IMR-90 (cell line): ENCODE data around the gene CCDC136.
A peak's percentile ranks its signal among the peaks of the same experiment; 100 is the strongest.

Experiments used
- BHLHE40 ChIP-seq: fragments of 150-350 bp; IDR thresholded peaks from 2 replicates; pipeline ENCODE4 v1.6.1; 2016; ENCODE audit warnings: mild to moderate bottlenecking, low read depth, low read length
- CEBPB ChIP-seq: IDR thresholded peaks from 2 replicates; pipeline ENCODE4 v1.6.1; 2012; ENCODE audit warnings: low read depth, low read length, improper control_type of control experiment
- CHD1 ChIP-seq: IDR thresholded peaks from 2 replicates; pipeline ENCODE4 v1.6.1; 2012; ENCODE audit warnings: low read depth, low read length, improper control_type of control experiment
- FOS ChIP-seq: fragments of 150-350 bp; IDR thresholded peaks from 2 replicates; pipeline ENCODE4 v1.6.1; 2016; ENCODE audit warnings: low read depth, low read length
- MAFK ChIP-seq: IDR thresholded peaks from 2 replicates; pipeline ENCODE4 v1.6.1; 2012; ENCODE audit warnings: low read depth, low read length, improper control_type of control experiment
- MAZ ChIP-seq: IDR thresholded peaks from 2 replicates; pipeline ENCODE4 v1.6.1; 2012; ENCODE audit warnings: low read depth, mild to moderate bottlenecking, low read length, improper control_type of control experiment, moderate library complexity, borderline replicate concordance
- MXI1 ChIP-seq: IDR thresholded peaks from 2 replicates; pipeline ENCODE4 v1.6.1; 2012; ENCODE audit warnings: low read depth, mild to moderate bottlenecking, low read length, moderate library complexity, borderline replicate concordance
- POLR2A ChIP-seq: IDR thresholded peaks from 2 replicates; pipeline ENCODE4 v1.6.1; 2012; ENCODE audit warnings: mild to moderate bottlenecking, low read depth, low read length
- RAD21 ChIP-seq: IDR thresholded peaks from 2 replicates; pipeline ENCODE4 v1.6.1; 2012; ENCODE audit warnings: low read length, improper control_type of control experiment
- RFX5 ChIP-seq: IDR thresholded peaks from 2 replicates; pipeline ENCODE4 v1.8.0; 2012; ENCODE audit warnings: low read depth, mild to moderate bottlenecking, low read length, moderate library complexity
- SMC3 ChIP-seq: fragments of 150-350 bp; IDR thresholded peaks from 2 replicates; pipeline ENCODE4 v1.6.1; 2016; ENCODE audit warnings: low read depth, mild to moderate bottlenecking, antibody characterized with exemption, low read length, moderate library complexity
- TF ChIP-seq, protein P1 (sequence below): fragments of 150-350 bp; IDR thresholded peaks from 2 replicates; pipeline ENCODE4 v1.6.1; 2017; ENCODE audit warnings: mild to moderate bottlenecking, antibody characterized with exemption, low read length, low read depth
- TF ChIP-seq, protein P2 (sequence below): conservative IDR thresholded peaks from 2 replicates; pipeline ENCODE4 v1.5.1; 2012; ENCODE audit warnings: mild to moderate bottlenecking, low read depth, low read length, improper control_type of control experiment
- TF ChIP-seq, protein P3 (sequence below): fragments of 150-350 bp; IDR thresholded peaks from 2 replicates; pipeline ENCODE4 v1.6.1; 2016; ENCODE audit warnings: low read depth, mild to moderate bottlenecking, low read length, moderate library complexity, borderline replicate concordance

DNA sequence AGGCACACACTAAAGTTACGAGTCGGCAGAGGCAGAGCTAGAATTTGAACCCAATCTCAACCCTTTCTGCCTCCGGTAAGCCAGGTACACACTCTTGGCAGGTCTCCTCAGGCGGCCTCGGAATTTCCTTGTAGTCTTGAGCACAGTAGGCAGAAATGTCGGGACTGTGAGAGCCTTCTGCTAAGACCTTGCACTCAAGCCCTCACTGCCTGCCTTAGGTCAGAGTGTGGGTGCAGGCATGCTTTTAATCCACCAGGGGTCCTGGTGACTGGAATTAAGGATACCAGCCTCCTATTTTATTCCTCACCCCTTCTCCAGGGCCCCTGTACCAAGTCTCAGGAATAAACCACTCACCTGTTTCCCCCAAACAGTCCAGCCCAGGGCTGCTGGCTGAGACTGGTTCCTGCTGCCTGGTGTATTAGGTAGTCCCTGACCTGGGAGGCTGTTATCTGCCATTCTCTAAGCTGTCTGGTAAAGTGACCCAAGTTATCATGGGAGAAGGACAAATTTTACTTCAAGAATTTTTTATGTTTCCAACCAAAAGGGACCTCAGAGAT is 71.7 kb downstream of the CCDC136 start:
- no peak for TF ChIP-seq BHLHE40
- TF ChIP-seq, protein P1, sequence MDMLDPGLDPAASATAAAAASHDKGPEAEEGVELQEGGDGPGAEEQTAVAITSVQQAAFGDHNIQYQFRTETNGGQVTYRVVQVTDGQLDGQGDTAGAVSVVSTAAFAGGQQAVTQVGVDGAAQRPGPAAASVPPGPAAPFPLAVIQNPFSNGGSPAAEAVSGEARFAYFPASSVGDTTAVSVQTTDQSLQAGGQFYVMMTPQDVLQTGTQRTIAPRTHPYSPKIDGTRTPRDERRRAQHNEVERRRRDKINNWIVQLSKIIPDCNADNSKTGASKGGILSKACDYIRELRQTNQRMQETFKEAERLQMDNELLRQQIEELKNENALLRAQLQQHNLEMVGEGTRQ: no peak
- no peak for TF ChIP-seq POLR2A
- TF ChIP-seq MAFK: no peak
- TF ChIP-seq, protein P2, sequence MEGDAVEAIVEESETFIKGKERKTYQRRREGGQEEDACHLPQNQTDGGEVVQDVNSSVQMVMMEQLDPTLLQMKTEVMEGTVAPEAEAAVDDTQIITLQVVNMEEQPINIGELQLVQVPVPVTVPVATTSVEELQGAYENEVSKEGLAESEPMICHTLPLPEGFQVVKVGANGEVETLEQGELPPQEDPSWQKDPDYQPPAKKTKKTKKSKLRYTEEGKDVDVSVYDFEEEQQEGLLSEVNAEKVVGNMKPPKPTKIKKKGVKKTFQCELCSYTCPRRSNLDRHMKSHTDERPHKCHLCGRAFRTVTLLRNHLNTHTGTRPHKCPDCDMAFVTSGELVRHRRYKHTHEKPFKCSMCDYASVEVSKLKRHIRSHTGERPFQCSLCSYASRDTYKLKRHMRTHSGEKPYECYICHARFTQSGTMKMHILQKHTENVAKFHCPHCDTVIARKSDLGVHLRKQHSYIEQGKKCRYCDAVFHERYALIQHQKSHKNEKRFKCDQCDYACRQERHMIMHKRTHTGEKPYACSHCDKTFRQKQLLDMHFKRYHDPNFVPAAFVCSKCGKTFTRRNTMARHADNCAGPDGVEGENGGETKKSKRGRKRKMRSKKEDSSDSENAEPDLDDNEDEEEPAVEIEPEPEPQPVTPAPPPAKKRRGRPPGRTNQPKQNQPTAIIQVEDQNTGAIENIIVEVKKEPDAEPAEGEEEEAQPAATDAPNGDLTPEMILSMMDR: peak; percentile 61
- no peak for TF ChIP-seq MXI1
- peak; percentile 45 for TF ChIP-seq RAD21
- no peak for TF ChIP-seq CHD1
- no peak for TF ChIP-seq FOS
- TF ChIP-seq CEBPB: no peak
- no peak for TF ChIP-seq RFX5
- TF ChIP-seq SMC3: peak; percentile 50
- no peak for TF ChIP-seq MAZ
- TF ChIP-seq, protein P3, sequence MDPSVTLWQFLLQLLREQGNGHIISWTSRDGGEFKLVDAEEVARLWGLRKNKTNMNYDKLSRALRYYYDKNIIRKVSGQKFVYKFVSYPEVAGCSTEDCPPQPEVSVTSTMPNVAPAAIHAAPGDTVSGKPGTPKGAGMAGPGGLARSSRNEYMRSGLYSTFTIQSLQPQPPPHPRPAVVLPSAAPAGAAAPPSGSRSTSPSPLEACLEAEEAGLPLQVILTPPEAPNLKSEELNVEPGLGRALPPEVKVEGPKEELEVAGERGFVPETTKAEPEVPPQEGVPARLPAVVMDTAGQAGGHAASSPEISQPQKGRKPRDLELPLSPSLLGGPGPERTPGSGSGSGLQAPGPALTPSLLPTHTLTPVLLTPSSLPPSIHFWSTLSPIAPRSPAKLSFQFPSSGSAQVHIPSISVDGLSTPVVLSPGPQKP: no peak
